D721Med (cell line): ENCODE results near the gene TOR1B.

ENCODE experiments used
- DNase-seq: peaks from one replicate; pipeline ENCODE4 v3.0.0; 2011; ENCODE audit warnings: low spot score; ENCODE audit not compliant: insufficient read length
- FAIRE-seq: peaks from 2 replicates; lab custom pipeline; 2011; peaks lifted over from hg19 to GRCh38; lab: Jason Lieb, UNC
- CTCF ChIP-seq: IDR thresholded peaks from 2 replicates; pipeline ENCODE4 v1.5.1; 2012; ENCODE audit warnings: mild to moderate bottlenecking, control low read depth; ENCODE audit not compliant: insufficient read depth; ENCODE audit errors: missing control alignments

Gene TOR1B

GRCh38 chr9:129826759-129827158, 23.8 kb downstream of the TOR1B start:
- DNase-seq (no peak), FAIRE-seq (no peak)
- TF ChIP-seq CTCF: no peak

DNA sequence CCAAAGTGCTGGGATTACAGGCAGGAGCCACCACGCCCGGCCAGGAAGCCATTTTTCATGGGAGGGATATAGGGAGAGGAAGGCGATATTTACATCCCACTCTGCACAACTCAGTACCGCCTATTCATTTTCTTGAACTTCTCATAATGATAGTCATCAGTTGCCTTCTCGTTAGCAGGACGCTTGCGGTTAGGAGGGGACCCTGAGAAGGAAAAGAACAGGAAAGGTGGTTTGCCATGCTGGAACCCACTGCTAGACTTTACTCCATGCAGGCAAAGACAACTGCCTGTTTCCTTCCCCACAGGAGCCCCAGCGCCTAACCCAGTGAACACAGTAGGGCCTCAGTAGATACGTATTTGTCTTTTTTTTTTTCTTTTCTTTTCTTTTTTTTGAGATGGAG, 25.1 kb downstream of the TOR1B start:
- FAIRE-seq (no peak), DNase-seq (no peak)
- no peak for TF ChIP-seq CTCF

GRCh38 chr9:129828969-129829368, 26.0 kb downstream of the TOR1B start:
- FAIRE-seq: no peak
- TF ChIP-seq CTCF: no peak

GRCh38 chr9:129832982-129833381, 30.0 kb downstream of the TOR1B start:
- no peak for TF ChIP-seq CTCF
- DNase-seq: no peak
- no peak for FAIRE-seq

More at GRCh38 chr9:129828969-129829368, 26.0 kb downstream of the TOR1B start:
- DNase-seq: no peak

DNA sequence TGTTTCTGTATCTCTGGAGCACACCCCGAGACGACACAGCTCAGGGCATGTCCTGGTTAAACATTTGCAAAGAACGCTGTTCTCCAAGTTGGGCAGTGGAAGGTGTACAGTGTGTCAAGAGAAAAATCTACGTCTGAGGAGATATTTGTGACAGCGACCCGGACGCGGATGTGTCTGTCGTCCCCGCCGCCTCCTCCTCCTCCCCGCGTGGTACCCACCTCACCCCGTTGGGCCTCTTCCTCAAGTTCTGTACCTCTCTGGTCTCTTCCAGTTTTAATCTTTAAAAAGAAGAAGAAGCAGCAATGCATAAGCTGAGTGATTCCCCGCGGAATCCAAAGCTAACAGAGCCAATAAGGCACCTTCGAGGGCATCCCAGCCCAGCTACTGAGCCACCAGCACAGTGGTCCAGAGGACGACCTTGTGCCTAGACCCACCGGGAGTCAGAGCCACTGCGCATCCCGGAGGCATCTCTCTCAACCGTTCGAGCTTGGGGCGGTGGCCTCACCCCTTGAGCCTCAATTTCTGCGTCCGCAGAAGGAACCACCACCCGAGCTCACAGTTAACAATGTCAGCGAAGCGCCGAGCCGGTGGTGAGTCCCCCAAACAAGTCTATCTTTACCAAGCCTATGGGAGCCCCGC, 31.6 kb downstream of the TOR1B start:
- no peak for FAIRE-seq
- no peak for TF ChIP-seq CTCF
- no peak for DNase-seq

DNA sequence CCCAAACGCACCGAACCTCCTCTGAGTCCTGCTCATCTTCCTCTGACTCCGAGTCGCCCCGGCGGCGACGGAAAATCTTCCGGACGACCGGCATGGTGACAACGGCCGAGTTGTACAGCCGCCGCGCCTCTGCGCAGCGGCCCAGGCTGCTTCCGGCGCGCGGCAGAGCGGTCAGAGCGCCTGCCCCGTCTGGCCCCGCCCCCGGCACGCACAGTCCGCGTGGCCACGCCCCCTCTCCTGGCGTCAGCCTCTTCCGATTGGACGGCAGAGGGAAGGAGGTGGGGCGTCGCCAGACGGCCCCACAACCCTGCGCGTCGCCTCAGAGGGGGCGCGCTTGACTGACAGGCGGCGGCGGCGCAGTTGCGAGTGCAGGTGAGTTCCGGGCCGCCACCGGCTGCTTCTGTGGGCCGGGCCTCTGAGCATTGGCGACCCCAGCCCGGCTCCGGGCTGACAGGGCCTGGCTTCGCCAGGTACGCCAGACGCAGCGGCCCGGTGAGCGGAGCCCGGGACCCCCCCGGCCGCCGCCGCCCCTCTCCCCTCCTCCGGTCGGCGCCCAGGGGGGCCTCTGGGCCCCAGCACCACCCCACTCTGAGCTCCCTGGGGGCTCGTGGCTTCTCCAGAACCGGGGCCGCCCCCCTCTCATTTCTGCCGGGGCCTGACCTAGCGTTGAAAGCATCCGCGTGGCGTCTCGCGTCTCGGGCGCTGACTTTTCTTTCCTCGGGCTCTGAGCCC, 32.3 kb downstream of the TOR1B start, which contains the start of the genes C9orf78 and USP20:
TSS of gene C9orf78 (minus strand) at position 148 of the 732 bp plus-strand sequence. CDS start at position 94, 54 bp downstream.
TSS of gene USP20 (plus strand) at position 331 of the 732 bp plus-strand sequence. CDS start 17,098 bp downstream, outside the sequence.
- DNase-seq (peak; percentile 95), FAIRE-seq (no peak)
- no peak for TF ChIP-seq CTCF

- DNase-seq (no peak), FAIRE-seq (no peak)
- TF ChIP-seq CTCF: no peak
Observed at GRCh38 chr9:129835860-129836223, 32.9 kb downstream of the TOR1B start.
